HepG2 (cell line): ENCODE data around the gene WDR83. TPM values are rescaled to one million over a fixed set of nuclear protein-coding genes. Genes with fewer than 3 reads are reported as not detected.
A peak's percentile ranks its signal among the peaks of the same experiment; 100 is the strongest.

Experiments used
- AFF4 ChIP-seq: sonication (generic); formaldehyde crosslinking; IDR thresholded peaks from 2 replicates; pipeline ENCODE4 v1.4.0; 2020; ENCODE audit warnings: missing genetic modification reagents
- FOXJ3 ChIP-seq: sonication (generic); formaldehyde crosslinking; IDR thresholded peaks from 2 replicates; pipeline ENCODE4 v1.4.0; 2020; ENCODE audit warnings: missing genetic modification reagents, mild to moderate bottlenecking, borderline replicate concordance
- MTA1 ChIP-seq: sonication (generic); formaldehyde crosslinking; IDR thresholded peaks from 2 replicates; pipeline ENCODE4 v1.4.0; 2020; ENCODE audit warnings: missing genetic modification reagents, mild to moderate bottlenecking, borderline replicate concordance
- MXD1 ChIP-seq: sonication (generic); formaldehyde crosslinking; IDR thresholded peaks from 2 replicates; pipeline ENCODE4 v1.4.0; 2020; ENCODE audit warnings: mild to moderate bottlenecking, missing genetic modification reagents
- MXD3 ChIP-seq: IDR thresholded peaks from 2 replicates; pipeline ENCODE4 v1.6.1; 2016; ENCODE audit warnings: mild to moderate bottlenecking, missing biosample characterization, missing genetic modification reagents
- NR3C1 ChIP-seq: sonication (generic); formaldehyde crosslinking; IDR thresholded peaks from 2 replicates; pipeline ENCODE4 v1.4.0; 2020; ENCODE audit warnings: missing genetic modification reagents
- PTBP1 ChIP-seq: fragments of 200-400 bp; formaldehyde crosslinking; IDR thresholded peaks from 2 replicates; pipeline ENCODE4 v1.6.1; 2018; ENCODE audit warnings: low read length, low read depth; ENCODE audit not compliant: poor library complexity, severe bottlenecking
- RCOR2 ChIP-seq: IDR thresholded peaks from 2 replicates; pipeline ENCODE4 v1.6.1; 2016; ENCODE audit warnings: missing biosample characterization, missing genetic modification reagents
- RFX5 ChIP-seq: IDR thresholded peaks from 2 replicates; pipeline ENCODE4 v1.6.1; 2011; ENCODE audit warnings: low read depth, low read length, improper control_type of control experiment
- RXRB ChIP-seq: IDR thresholded peaks from 2 replicates; pipeline ENCODE4 v1.6.1; 2016; ENCODE audit warnings: borderline replicate concordance, missing genetic modification reagents, missing compliant biosample characterization
- SPEN ChIP-seq: sonication (generic); formaldehyde crosslinking; IDR thresholded peaks from 2 replicates; pipeline ENCODE4 v1.5.1; 2020; ENCODE audit warnings: low read depth, mild to moderate bottlenecking, missing genetic modification reagents
- SSRP1 ChIP-seq: IDR thresholded peaks from 2 replicates; pipeline ENCODE4 v1.6.1; 2016; ENCODE audit warnings: control low read depth
- TBX2 ChIP-seq: sonication (generic); formaldehyde crosslinking; IDR thresholded peaks from 2 replicates; pipeline ENCODE4 v1.5.0; 2020; ENCODE audit warnings: missing genetic modification reagents, mild to moderate bottlenecking, borderline replicate concordance
- TERF1 ChIP-seq: sonication (generic); formaldehyde crosslinking; IDR thresholded peaks from 2 replicates; pipeline ENCODE4 v1.8.0; 2022; ENCODE audit warnings: mild to moderate bottlenecking, missing genetic modification reagents, moderate library complexity
- ZFP36L1 ChIP-seq: sonication (generic); formaldehyde crosslinking; IDR thresholded peaks from 2 replicates; pipeline ENCODE4 v1.8.0; 2022; ENCODE audit warnings: mild to moderate bottlenecking, missing genetic modification reagents, moderate library complexity
- ZNF280D ChIP-seq: sonication (generic); formaldehyde crosslinking; IDR thresholded peaks from 2 replicates; pipeline ENCODE4 v1.5.1; 2020; ENCODE audit warnings: mild to moderate bottlenecking, missing genetic modification reagents
- ZNF644 ChIP-seq: IDR thresholded peaks from 2 replicates; pipeline ENCODE4 v1.6.1; 2016; ENCODE audit warnings: low read depth
- ZNF7 ChIP-seq: IDR thresholded peaks from 2 replicates; pipeline ENCODE4 v1.6.1; 2016; ENCODE audit warnings: missing biosample characterization, missing genetic modification reagents
- ZNF768 ChIP-seq: sonication (generic); formaldehyde crosslinking; IDR thresholded peaks from 2 replicates; pipeline ENCODE4 v1.4.0; 2020; ENCODE audit warnings: missing genetic modification reagents
- ZSCAN20 ChIP-seq: sonication (generic); formaldehyde crosslinking; IDR thresholded peaks from 2 replicates; pipeline ENCODE4 v1.4.0; 2020; ENCODE audit warnings: missing genetic modification reagents, mild to moderate bottlenecking, borderline replicate concordance
- polyA plus RNA-seq, 8 experiments: library from polyadenylated mRNA; depleted of rRNA in 3 of 8; stranded (reverse) in 7 of 8; unstranded in 1 of 8; fragments of >200 nt; fragmentation: Illumina TruSeq in 4 of 8; extraction: Trizol in 4 of 8; gene quantifications; 2 replicates each; pipeline versions ENCODE4 v1.2.1 to v1.2.3, GENCODE V29; 2011 to 2016; ENCODE audit warnings: low read depth in 4 of 8, missing spikeins in 1 of 8, mixed read lengths in 1 of 8; ENCODE audit not compliant: insufficient read depth in 1 of 8
- total RNA-seq, 5 experiments: library from RNA; depleted of rRNA; stranded (reverse); fragments of >200 nt; fragmentation: Illumina TruSeq; extraction: Trizol; gene quantifications; 2 replicates each; pipeline ENCODE4 v1.2.3, GENCODE V29; 2016; ENCODE audit warnings: low read depth in 1 of 5

Gene WDR83
- total and polyA plus RNA-seq, 2 of the 13 experiments (the other 11 are each of a cell fraction or from before 2014, with no cell fraction given) = 4.5 to 10.7 TPM

- TF ChIP-seq TERF1 (CRISPR knock-in tag) (no peak), ZNF644 (CRISPR knock-in tag) (no peak), NR3C1 (CRISPR knock-in tag) (no peak), FOXJ3 (CRISPR knock-in tag) (peak; percentile 59; the same call in 1 of the 2 replicates), ZNF7 (no peak), AFF4 (no peak), SSRP1 (no peak), RXRB (CRISPR knock-in tag) (0 out of 2 replicates have a peak, but pooled peaks have one; percentile 39), ZNF280D (CRISPR knock-in tag) (no peak), ZNF768 (CRISPR knock-in tag) (peak; percentile 52; the same call in 1 of the 2 replicates), ZSCAN20 (CRISPR knock-in tag) (no peak), RCOR2 (CRISPR knock-in tag) (no peak), MXD1 (CRISPR knock-in tag) (peak; percentile 92; the same call in 1 of the 2 replicates), ZFP36L1 (CRISPR knock-in tag) (no peak), PTBP1 (no peak), MTA1 (CRISPR knock-in tag) (peak; percentile 43; the same call in 1 of the 2 replicates), RFX5 (peak; percentile 48; the same call in 1 of the 2 replicates), MXD3 (CRISPR knock-in tag) (no peak; the same call in 1 of the 2 replicates), SPEN (CRISPR knock-in tag) (peak; percentile 90), TBX2 (CRISPR knock-in tag) (peak; percentile 61; the same call in 1 of the 2 replicates)
These were observed 30.0 kb downstream of the WDR83 start, which contains the start of gene FBXW9 (continued) for GRCh38 chr19:12696366-12697335.
